ENCODE measurements around the gene CACNG4. TPM values are rescaled to one million over a fixed set of nuclear protein-coding genes. Genes with fewer than 3 reads are reported as not detected.

Gene CACNG4
- polyA plus RNA-seq, 1 experiment, result 0.06 TPM

- TF ChIP-seq CTCF (IDR thresholded peaks at IDR 0.05; ENCODE audit: insufficient read depth, low read depth, low read length), result no peak
- no peak overlapping the region for H3K4me3 ChIP-seq (ENCODE audit: low read depth, low read length)
- H3K36me3 ChIP-seq (ENCODE audit: control insufficient read depth, insufficient read depth, low read length), result no peaks in the 10 kb centered on the region
- DNase-seq (ENCODE audit: low read depth), result no peak
- CTCF ChIA-PET, result interaction anchor here (1.2 kb wide), 1 partner anchor 9 kb away, joined by 4 read pairs; no protein-coding TSS in a partner anchor
- POLR2A ChIA-PET, result no interaction called here
- peaks cover 26% of the 10 kb centered on the region for H3K27me3 ChIP-seq (ENCODE audit: control insufficient read depth, insufficient read depth, low read length)
Measured at GRCh38 chr17:66994930-66995535, 30.5 kb downstream of the CACNG4 start.

GRCh38 chr17:66995944-66996343, 31.4 kb downstream of the CACNG4 start:
- H3K36me3 ChIP-seq (ENCODE audit: control insufficient read depth, insufficient read depth, low read length), result no peaks in the 10 kb centered on the region
- no peak for DNase-seq (ENCODE audit: low read depth)
- peaks cover 26% of the 10 kb centered on the region for H3K27me3 ChIP-seq (ENCODE audit: control insufficient read depth, insufficient read depth, low read length)
- CTCF ChIA-PET, result interaction anchor here (1.2 kb wide), 1 partner anchor 10 kb away, joined by 4 read pairs; no protein-coding TSS in a partner anchor
- no peak overlapping the region for H3K4me3 ChIP-seq (ENCODE audit: low read depth, low read length)
- no peak for TF ChIP-seq CTCF (IDR thresholded peaks at IDR 0.05; ENCODE audit: insufficient read depth, low read depth, low read length)
- POLR2A ChIA-PET, result no interaction called here

- no peak for TF ChIP-seq CTCF (IDR thresholded peaks at IDR 0.05; ENCODE audit: insufficient read depth, low read depth, low read length)
- no peak for DNase-seq (ENCODE audit: low read depth)
- CTCF ChIA-PET, result no interaction called here
Measured at GRCh38 chr17:66996926-66997325, 32.4 kb downstream of the CACNG4 start.

GRCh38 chr17:67003231-67003630, 38.7 kb downstream of the CACNG4 start:
- H3K36me3 ChIP-seq (ENCODE audit: control insufficient read depth, insufficient read depth, low read length), result no peaks in the 10 kb centered on the region
- no peak for DNase-seq (ENCODE audit: low read depth)
- H3K27me3 ChIP-seq (ENCODE audit: control insufficient read depth, insufficient read depth, low read length), result peaks cover 18% of the 10 kb centered on the region
- POLR2A ChIA-PET, result no interaction called here
- no peak overlapping the region for H3K4me3 ChIP-seq (ENCODE audit: low read depth, low read length)
- CTCF ChIA-PET, result interaction anchor here (0.5 to 0.8 kb wide), 3 partner anchors 17 to 287 kb away, joined by 4 to 6 read pairs (median 4); no protein-coding TSS in a partner anchor
- TF ChIP-seq CTCF (IDR thresholded peaks at IDR 0.05; ENCODE audit: insufficient read depth, low read depth, low read length), result no peak

More at GRCh38 chr17:66996926-66997325, 32.4 kb downstream of the CACNG4 start:
- POLR2A ChIA-PET, result no interaction called here
- Histone ChIP-seq H3K27me3 (ENCODE audit: control insufficient read depth, insufficient read depth, low read length) (peaks cover 19% of the 10 kb centered on the region), H3K36me3 (ENCODE audit: control insufficient read depth, insufficient read depth, low read length) (no peaks in the 10 kb centered on the region), H3K4me3 (ENCODE audit: low read depth, low read length) (no peak overlapping the region)

GRCh38 chr17:67004181-67004580, 39.7 kb downstream of the CACNG4 start:
- peaks cover 19% of the 10 kb centered on the region for H3K27me3 ChIP-seq (ENCODE audit: control insufficient read depth, insufficient read depth, low read length)
- no peak for DNase-seq (ENCODE audit: low read depth)
- H3K36me3 ChIP-seq (ENCODE audit: control insufficient read depth, insufficient read depth, low read length), result no peaks in the 10 kb centered on the region
- CTCF ChIA-PET, result no interaction called here
- POLR2A ChIA-PET, result no interaction called here
- H3K4me3 ChIP-seq (ENCODE audit: low read depth, low read length), result no peak overlapping the region
- TF ChIP-seq CTCF (IDR thresholded peaks at IDR 0.05; ENCODE audit: insufficient read depth, low read depth, low read length), result no peak
